MM.1S (cell line): ENCODE data around the gene CEP70.

Experiments used
- DNase-seq: peaks from one replicate; pipeline ENCODE4 v3.0.0-alpha.2; 2015
- H2AFZ ChIP-seq: fragments of 300-600 bp; sonication (generic); 2 replicates; pipeline ENCODE4 v1.6.0; 2016; ENCODE audit warnings: antibody characterized with exemption, low read length
- H3F3A ChIP-seq: fragments of 300-600 bp; sonication (generic); 2 replicates; pipeline ENCODE4 v1.6.1; 2016; ENCODE audit warnings: mild to moderate bottlenecking, antibody characterized with exemption, low read length, moderate library complexity, mixed read lengths; ENCODE audit not compliant: insufficient read depth
- H3K27ac ChIP-seq: fragments of 300-600 bp; sonication (generic); 2 replicates; pipeline ENCODE4 v1.5.1; 2016; ENCODE audit warnings: mild to moderate bottlenecking, low read length
- H3K27me3 ChIP-seq: fragments of 300-600 bp; sonication (generic); replicated peaks from 2 replicates; pipeline ENCODE4 v1.6.0; 2016; ENCODE audit warnings: low read length; ENCODE audit not compliant: insufficient read depth
- H3K36me3 ChIP-seq: fragments of 300-600 bp; sonication (generic); replicated peaks from 2 replicates; pipeline ENCODE4 v1.6.1; 2016; ENCODE audit warnings: mild to moderate bottlenecking, low read length, mixed read lengths; ENCODE audit not compliant: insufficient read depth
- H3K4me1 ChIP-seq: fragments of 300-600 bp; sonication (generic); 2 replicates; pipeline ENCODE4 v1.6.1; 2016; ENCODE audit warnings: low read length, mixed read lengths
- H3K4me2 ChIP-seq: fragments of 300-600 bp; sonication (generic); 2 replicates; pipeline ENCODE4 v1.6.0; 2016; ENCODE audit warnings: low read depth, low read length
- H3K4me3 ChIP-seq: fragments of 300-600 bp; sonication (generic); 2 replicates; pipeline ENCODE4 v1.5.1; 2016; ENCODE audit warnings: low read length, mixed read lengths
- H3K79me2 ChIP-seq: fragments of 300-600 bp; sonication (generic); 2 replicates; pipeline ENCODE4 v1.6.1; 2016; ENCODE audit warnings: mixed run types, low read length, mixed read lengths
- H3K9ac ChIP-seq: fragments of 300-600 bp; sonication (generic); 2 replicates; pipeline ENCODE4 v1.6.1; 2016; ENCODE audit warnings: low read length, mixed read lengths
- H3K9me2 ChIP-seq: fragments of 300-600 bp; sonication (generic); replicated peaks from 2 replicates; pipeline ENCODE4 v1.6.1; 2016; ENCODE audit warnings: mild to moderate bottlenecking, low read length, mixed read lengths; ENCODE audit not compliant: insufficient read depth
- H3K9me3 ChIP-seq: fragments of 300-600 bp; sonication (generic); replicated peaks from 2 replicates; pipeline ENCODE4 v1.6.1; 2016; ENCODE audit warnings: mild to moderate bottlenecking, low read length, mixed read lengths; ENCODE audit not compliant: insufficient read depth
- H4K20me1 ChIP-seq: fragments of 300-600 bp; sonication (generic); 2 replicates; pipeline ENCODE4 v1.6.1; 2016; ENCODE audit warnings: mild to moderate bottlenecking, low read length, moderate library complexity, mixed read lengths; ENCODE audit not compliant: insufficient read depth
- CTCF ChIP-seq: fragments of 300-600 bp; sonication (generic); IDR thresholded peaks from 2 replicates; pipeline ENCODE4 v1.5.1; 2016; ENCODE audit warnings: antibody characterized with exemption, low read length, mixed read lengths
- EZH2 ChIP-seq: fragments of 300-600 bp; sonication (generic); optimal IDR thresholded peaks from 2 replicates; pipeline ENCODE3; 2017; ENCODE audit warnings: low read depth, mild to moderate bottlenecking, antibody characterized with exemption, low read length, mixed read lengths
- EZH2phosphoT487 ChIP-seq: fragments of 300-600 bp; sonication (generic); IDR thresholded peaks from 2 replicates; pipeline ENCODE4 v1.6.1; 2018; ENCODE audit warnings: antibody characterized with exemption, low read length

The CEP70 gene

GRCh38 chr3:138588445-138588844 is 5.6 kb downstream of the CEP70 start:
- no peak for TF ChIP-seq CTCF
- TF ChIP-seq EZH2: no peak
- TF ChIP-seq EZH2phosphoT487: no peak
- Histone ChIP-seq H3K27me3 (no peaks in the 10 kb centered on the region), H3F3A (peaks cover 6% of the 10 kb centered on the region; the same call in 1 of the 2 replicates), H3K4me1 (0 out of 2 replicates have a peak, but pooled peaks cover 6% of the 10 kb centered on the region), H3K4me2 (no peak overlapping the region), H3K9me2 (no peaks in the 10 kb centered on the region), H3K4me3 (no peak overlapping the region), H3K79me2 (peaks cover 15% of the 10 kb centered on the region), H3K9ac (no peak overlapping the region), H2AFZ (no peak overlapping the region), H4K20me1 (no peaks in the 10 kb centered on the region), H3K27ac (no peak overlapping the region), H3K36me3 (no peaks in the 10 kb centered on the region), H3K9me3 (no peaks in the 10 kb centered on the region)
- DNase-seq: no peak

- DNase-seq: no peak
- Histone ChIP-seq H3K4me1 (0 out of 2 replicates have a peak, but pooled peaks cover 9% of the 10 kb centered on the region), H4K20me1 (no peaks in the 10 kb centered on the region), H2AFZ (no peak overlapping the region), H3K9me2 (no peaks in the 10 kb centered on the region), H3K36me3 (no peaks in the 10 kb centered on the region), H3K4me3 (no peak overlapping the region), H3K27ac (no peak overlapping the region), H3K27me3 (no peaks in the 10 kb centered on the region), H3F3A (0 out of 2 replicates have a peak, but pooled peaks cover 5% of the 10 kb centered on the region), H3K9me3 (no peaks in the 10 kb centered on the region), H3K9ac (no peak overlapping the region), H3K4me2 (no peak overlapping the region), H3K79me2 (peaks cover 18% of the 10 kb centered on the region)
- TF ChIP-seq CTCF (no peak), EZH2phosphoT487 (no peak), EZH2 (no peak)
Observed at GRCh38 chr3:138587374-138587773, 6.7 kb downstream of the CEP70 start.

- no peaks in the 10 kb centered on the region for H3K27me3 ChIP-seq
- H3F3A ChIP-seq: peaks cover 22% of the 10 kb centered on the region
- peak overlapping the region; percentile 2; the same call in 1 of the 2 replicates for H3K4me2 ChIP-seq
- 0 out of 2 replicates have a peak overlapping the region, but pooled peaks have one; percentile 2 for H2AFZ ChIP-seq
- TF ChIP-seq EZH2phosphoT487: no peak
- no peak for TF ChIP-seq CTCF
- TF ChIP-seq EZH2: no peak
- no peaks in the 10 kb centered on the region for H3K9me2 ChIP-seq
- peak; percentile 53 for DNase-seq
- H3K4me1 ChIP-seq: peaks cover 27% of the 10 kb centered on the region
- peaks cover 13% of the 10 kb centered on the region; the same call in 1 of the 2 replicates for H3K79me2 ChIP-seq
- H4K20me1 ChIP-seq: no peaks in the 10 kb centered on the region
- H3K9me3 ChIP-seq: no peaks in the 10 kb centered on the region
- H3K27ac ChIP-seq: peak overlapping the region; percentile 53; the same call in 1 of the 2 replicates
- H3K36me3 ChIP-seq: no peaks in the 10 kb centered on the region
- H3K4me3 ChIP-seq: no peak overlapping the region
- no peak overlapping the region for H3K9ac ChIP-seq
Observed at GRCh38 chr3:138578961-138579574, 15.0 kb downstream of the CEP70 start.
